Thymus (tissue), 11 donors: ENCODE measurements around the gene CCDC73. TPM values are rescaled to one million over a fixed set of nuclear protein-coding genes. Genes with fewer than 3 reads are reported as not detected.
"Not testable (repeated sequence)": the region's sequence is repeated elsewhere in the genome, so short reads cannot be mapped to it uniquely, and the experiment has no call there.

ENCODE experiments used
- DNase-seq, 9 donors: peaks; one replicate each; pipeline ENCODE4 v3.0.0-alpha.2; 2013; ENCODE audit warnings: low spot score in 9 of 9, low read depth in 6 of 9, missing footprints in 1 of 9
- H3K27ac ChIP-seq, 2 donors: one replicate each; pipeline ENCODE4 v1.5.1; 2013; ENCODE audit warnings: control low read depth in 1 of 2, low read depth in 1 of 2, low read length in 1 of 2, mild to moderate bottlenecking in 1 of 2, moderate library complexity in 1 of 2
- H3K27me3 ChIP-seq, 2 donors: one replicate each; pipeline ENCODE4 v1.5.1; 2013; ENCODE audit warnings: low read length in 1 of 2; ENCODE audit not compliant: control insufficient read depth in 2 of 2, insufficient read depth in 1 of 2
- H3K36me3 ChIP-seq, 2 donors: one replicate each; pipeline ENCODE4 v1.5.1; 2013; ENCODE audit warnings: low read length in 1 of 2, mild to moderate bottlenecking in 1 of 2, moderate library complexity in 1 of 2; ENCODE audit not compliant: control insufficient read depth in 2 of 2, insufficient read depth in 2 of 2
- H3K4me1 ChIP-seq, 2 donors: one replicate each; pipeline ENCODE4 v1.5.1; 2013; ENCODE audit warnings: low read length in 2 of 2; ENCODE audit not compliant: control insufficient read depth in 2 of 2, insufficient read depth in 2 of 2
- H3K4me3 ChIP-seq, 2 donors: one replicate each; pipeline ENCODE4 v1.5.1; 2013; ENCODE audit warnings: low read length in 2 of 2, control low read depth in 1 of 2, mild to moderate bottlenecking in 1 of 2
- H3K9me3 ChIP-seq, 2 donors: one replicate each; pipeline ENCODE4 v1.5.1; 2013; ENCODE audit warnings: low read length in 1 of 2, mild to moderate bottlenecking in 1 of 2; ENCODE audit not compliant: control insufficient read depth in 2 of 2, insufficient read depth in 1 of 2
- WGBS: extraction: QIAGEN DNeasy Blood & Tissue Kit; methylation state at CpG from one replicate; pipeline ENCODE4 v1.1.7; 2013; 5-methylcytosine and 5-hydroxymethylcytosine counted together
- polyA plus RNA-seq: library from polyadenylated mRNA; stranded (reverse); fragments of 200-250 nt; gene quantifications from one replicate; pipeline ENCODE4 v1.2.3, GENCODE V29; 2013
- total RNA-seq: library from RNA; stranded (reverse); fragments of 120-200 nt; gene quantifications from one replicate; pipeline ENCODE4 v1.2.4, GENCODE V29; 2013
- donor health status: healthy.

The CCDC73 gene
- total and polyA plus RNA-seq, 2 donors = 0.05 to 0.25 TPM

GRCh38 chr11:32597921-32598320, 196.5 kb downstream of the CCDC73 start:
- DNase-seq = peak in 6 of 9 donors; percentile 21 to 64 (median 32)
- no peaks in the 10 kb centered on the region for H3K27me3 ChIP-seq
- WGBS = 56% methylated on average over 1 of the region's 1 CpG

GRCh38 chr11:32596114-32596513, 198.3 kb downstream of the CCDC73 start:
- not testable (repeated sequence) for H3K9me3 ChIP-seq, H3K4me3 ChIP-seq, DNase-seq, H3K4me1 ChIP-seq, H3K27ac ChIP-seq, H3K27me3 ChIP-seq
- H3K36me3 ChIP-seq = peaks cover 42 to 72% of the 10 kb centered on the region in 2 donors
- WGBS = 98% methylated on average over 14 of the region's 14 CpGs

More at GRCh38 chr11:32597921-32598320, 196.5 kb downstream of the CCDC73 start:
- H3K4me1 ChIP-seq = no peaks in the 10 kb centered on the region
- H3K27ac ChIP-seq = peak overlapping the region in 1 of 2 donors; percentile 78
- no peaks in the 10 kb centered on the region for H3K9me3 ChIP-seq
- H3K36me3 ChIP-seq = peaks cover 28 to 66% of the 10 kb centered on the region in 2 donors
- no peak overlapping the region for H3K4me3 ChIP-seq

GRCh38 chr11:32594272-32594671, 200.2 kb downstream of the CCDC73 start:
- H3K9me3 ChIP-seq = no peaks in the 10 kb centered on the region
- no peaks in the 10 kb centered on the region for H3K4me1 ChIP-seq
- no peak overlapping the region for H3K4me3 ChIP-seq
- peaks cover 53 to 82% of the 10 kb centered on the region in 2 donors for H3K36me3 ChIP-seq
- no peaks in the 10 kb centered on the region for H3K27me3 ChIP-seq
- no peak for DNase-seq
- H3K27ac ChIP-seq = no peak overlapping the region

GRCh38 chr11:32586576-32587190, 207.8 kb downstream of the CCDC73 start:
- H3K27ac ChIP-seq = no peak overlapping the region
- no peaks in the 10 kb centered on the region for H3K9me3 ChIP-seq
- DNase-seq = no peak
- H3K4me3 ChIP-seq = no peak overlapping the region
- H3K27me3 ChIP-seq = no peaks in the 10 kb centered on the region
- H3K4me1 ChIP-seq = peaks cover 7 to 18% of the 10 kb centered on the region in 2 donors
- H3K36me3 ChIP-seq = peaks cover 26 to 32% of the 10 kb centered on the region in 2 donors
- WGBS = 84% methylated on average over 4 of the region's 4 CpGs

GRCh38 chr11:32584921-32585320, 209.5 kb downstream of the CCDC73 start:
- Histone ChIP-seq H3K9me3 (no peaks in the 10 kb centered on the region), H3K36me3 (peaks cover 10 to 15% of the 10 kb centered on the region in 2 donors), H3K27me3 (no peaks in the 10 kb centered on the region), H3K27ac (peak overlapping the region in 1 of 2 donors; percentile 95), H3K4me3 (peak overlapping the region; percentile 65 to 92), H3K4me1 (peaks cover 7 to 18% of the 10 kb centered on the region in 2 donors)
- peak in 1 of 9 donors; percentile 8 for DNase-seq
- 44% methylated on average over 7 of the region's 7 CpGs for WGBS

- Histone ChIP-seq H3K27ac (peak within 1 kb of the TSS; percentile 88 to 95), H3K27me3 (no peaks in the 10 kb centered on the region)
- WGBS = under 1% methylated on average over 70 of the region's 70 CpGs
Measured at GRCh38 chr11:32583459-32584271, 210.8 kb downstream of the CCDC73 start, which contains the start of gene EIF3M. EIF3M (plus strand) TSS chr11:32583831; CDS start chr11:32583888, 57 bp downstream.

GRCh38 chr11:32581556-32581955, 212.9 kb downstream of the CCDC73 start:
- no peak for DNase-seq
- WGBS = 96% methylated on average over 3 of the region's 3 CpGs
- no peaks in the 10 kb centered on the region for H3K9me3 ChIP-seq
- H3K27me3 ChIP-seq = no peaks in the 10 kb centered on the region
- no peaks in the 10 kb centered on the region for H3K36me3 ChIP-seq
- H3K4me3 ChIP-seq = no peak overlapping the region
- peaks cover 7 to 15% of the 10 kb centered on the region in 2 donors for H3K4me1 ChIP-seq
- H3K27ac ChIP-seq = no peak overlapping the region

More at GRCh38 chr11:32583459-32584271, 210.8 kb downstream of the CCDC73 start, which contains the start of gene EIF3M:
- Histone ChIP-seq H3K4me3 (peak within 1 kb of the TSS; percentile 65 to 92), H3K36me3 (peaks cover 4% of the 10 kb centered on the region in 2 donors), H3K4me1 (peaks cover 7 to 18% of the 10 kb centered on the region in 2 donors), H3K9me3 (no peaks in the 10 kb centered on the region)
- DNase-seq = peak; percentile 80 to 97 (median 90)

GRCh38 chr11:32580967-32581366, 213.5 kb downstream of the CCDC73 start:
- no peak overlapping the region for H3K27ac ChIP-seq
- no peak overlapping the region for H3K4me3 ChIP-seq
- no peak for DNase-seq
- H3K4me1 ChIP-seq = peaks cover 7 to 13% of the 10 kb centered on the region in 2 donors
- H3K36me3 ChIP-seq = no peaks in the 10 kb centered on the region
- H3K9me3 ChIP-seq = no peaks in the 10 kb centered on the region
- H3K27me3 ChIP-seq = no peaks in the 10 kb centered on the region
- WGBS = 93% methylated on average over 2 of the region's 2 CpGs

- DNase-seq = no peak
- WGBS = 98% methylated on average over 1 of the region's 1 CpG
- Histone ChIP-seq H3K4me3 (no peak overlapping the region), H3K27ac (no peak overlapping the region), H3K9me3 (no peaks in the 10 kb centered on the region), H3K36me3 (no peaks in the 10 kb centered on the region), H3K4me1 (peaks cover 0 to 4% of the 10 kb centered on the region in 2 donors), H3K27me3 (no peaks in the 10 kb centered on the region)
Measured at GRCh38 chr11:32576456-32576855, 218.0 kb downstream of the CCDC73 start.
